Measurements from ENCODE around the gene THRA.

The THRA gene

GRCh38 chr17:40038882-40039513, 23.8 kb upstream of the THRA start:
- peak; percentile 85 for TF ChIP-seq CTCF (IDR thresholded peaks at IDR 0.05; ENCODE audit: low read depth, low read length)
- H3K4me3 ChIP-seq (ENCODE audit: low read depth, low read length): no peak overlapping the region

- no peak for TF ChIP-seq CTCF (IDR thresholded peaks at IDR 0.05; ENCODE audit: low read depth, low read length)
- no peak overlapping the region for H3K4me3 ChIP-seq (ENCODE audit: low read depth, low read length)
These were observed 21.6 kb upstream of the THRA start for GRCh38 chr17:40041196-40041595.

DNA sequence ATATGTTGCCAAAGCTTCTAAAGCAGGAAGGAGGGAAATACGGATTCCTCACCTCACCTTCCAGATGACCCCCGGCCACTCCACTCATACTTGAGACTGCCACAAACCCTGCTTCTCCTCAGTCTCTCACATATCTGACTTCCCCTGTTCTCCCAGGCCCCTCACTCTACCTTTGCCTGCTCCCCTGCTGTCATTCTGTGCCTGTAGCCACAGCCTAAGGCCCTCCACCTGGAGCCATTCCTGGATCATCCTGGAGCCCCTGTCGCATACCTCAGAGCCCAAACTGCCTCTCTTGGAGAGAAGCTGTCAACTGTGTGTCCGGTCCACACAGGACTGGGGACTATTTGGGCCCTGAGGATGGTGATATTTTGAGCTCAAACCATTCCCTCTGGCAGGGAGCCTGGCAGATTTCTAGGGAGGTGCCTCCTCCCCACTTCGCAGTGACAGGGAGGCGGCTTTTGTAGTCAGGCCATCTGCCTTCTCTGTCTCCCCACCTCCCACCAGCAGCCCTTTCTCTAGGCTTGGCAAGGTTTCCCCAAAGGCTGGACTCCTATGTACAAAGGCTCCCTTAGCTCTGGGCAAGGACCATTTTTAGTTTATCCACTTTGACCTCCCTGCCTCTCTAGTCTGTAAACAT, 6.3 kb upstream of the THRA start:
- TF ChIP-seq CTCF (IDR thresholded peaks at IDR 0.05; ENCODE audit: low read depth, low read length): no peak
- no peak overlapping the region for H3K4me3 ChIP-seq (ENCODE audit: low read depth, low read length)

GRCh38 chr17:40058186-40058784, 4.5 kb upstream of the THRA start:
- H3K4me3 ChIP-seq (ENCODE audit: low read depth, low read length): no peak overlapping the region

GRCh38 chr17:40058865-40059264, 3.9 kb upstream of the THRA start:
- no peak overlapping the region for H3K4me3 ChIP-seq (ENCODE audit: low read depth, low read length)
- TF ChIP-seq CTCF (IDR thresholded peaks at IDR 0.05; ENCODE audit: low read depth, low read length): no peak

More at GRCh38 chr17:40058186-40058784, 4.5 kb upstream of the THRA start:
- TF ChIP-seq CTCF (IDR thresholded peaks at IDR 0.05; ENCODE audit: low read depth, low read length): no peak

GRCh38 chr17:40059729-40060475, 2.9 kb upstream of the THRA start:
- no peak for TF ChIP-seq CTCF (IDR thresholded peaks at IDR 0.05; ENCODE audit: low read depth, low read length)
- no peak overlapping the region for H3K4me3 ChIP-seq (ENCODE audit: low read depth, low read length)
